Testis (tissue), 3 donors: ENCODE results near the gene RBM17. TPM values are rescaled to one million over a fixed set of nuclear protein-coding genes. Genes with fewer than 3 reads are reported as not detected.

ENCODE experiments used
- DNase-seq: peaks from one replicate; pipeline ENCODE4 v3.0.0-alpha.2; 2019
- H3K27ac ChIP-seq, 2 donors: fragments of 200-600 bp; sonication (generic); one replicate each; pipeline ENCODE4 v1.5.1; 2019
- H3K27me3 ChIP-seq: fragments of 200-600 bp; sonication (generic); one replicate; pipeline ENCODE4 v1.5.1; 2019
- H3K36me3 ChIP-seq: fragments of 200-600 bp; sonication (generic); one replicate; pipeline ENCODE4 v1.5.1; 2017; ENCODE audit warnings: low read depth; ENCODE audit errors: missing control alignments
- H3K4me1 ChIP-seq: fragments of 200-600 bp; sonication (generic); one replicate; pipeline ENCODE4 v1.5.1; 2019
- H3K4me3 ChIP-seq, 2 donors: fragments of 200-600 bp; sonication (generic); one replicate each; pipeline ENCODE4 v1.5.1; 2017 to 2019
- H3K9me3 ChIP-seq: fragments of 200-600 bp; sonication (generic); one replicate; pipeline ENCODE4 v1.5.1; 2017
- POLR2A ChIP-seq: fragments of 450-650 bp; IDR thresholded peaks from one replicate; pipeline ENCODE4 v1.6.1; 2017; ENCODE audit warnings: antibody characterized with exemption, mild to moderate bottlenecking, moderate library complexity
- WGBS, 2 donors: methylation state at CpG; one replicate each; pipeline ENCODE4 v1.1.5; 2018; 5-methylcytosine and 5-hydroxymethylcytosine counted together
- intact Hi-C: fragments of 100-400 bp; cut with DNase I; formaldehyde crosslinking; loops from one replicate; pipeline ENCODE4 v1.15.1; 2023; ENCODE audit warnings: low total_unique reads
- polyA plus RNA-seq: library from polyadenylated mRNA; stranded (reverse); fragments of 350-450 nt; fragmentation: Illumina TruSeq; extraction: RNeasy Lipid Tissue Mini Kit (QIAGEN cat#74804); gene quantifications from one replicate; pipeline ENCODE4 v1.2.3, GENCODE V29; 2014; ENCODE audit warnings: low read depth, low replicate concordance; ENCODE audit not compliant: insufficient read depth
- total RNA-seq, 2 donors: library from RNA; depleted of rRNA; stranded (reverse); fragments of >200 nt; gene quantifications; one replicate each; pipeline ENCODE4 v1.2.3, GENCODE V29; 2016
- TF ChIP-seq, protein P1 (sequence below), 3 experiments: fragments of 450-650 bp in 2 of 3; fragments of 200-600 bp in 1 of 3; sonication (generic) in 1 of 3; IDR thresholded peaks; one replicate each; pipeline ENCODE4 v1.5.1; 2016 to 2019; ENCODE audit warnings: antibody characterized with exemption in 3 of 3, mild to moderate bottlenecking in 2 of 3, moderate library complexity in 1 of 3

Gene RBM17
- total and polyA plus RNA-seq, 3 donors from 2014 or later: 114 to 145 (median 121) TPM

GRCh38 chr10:6056411-6057135 is 32.3 kb upstream of the RBM17 start:
- TF ChIP-seq POLR2A: no peak
- TF ChIP-seq, protein P1, sequence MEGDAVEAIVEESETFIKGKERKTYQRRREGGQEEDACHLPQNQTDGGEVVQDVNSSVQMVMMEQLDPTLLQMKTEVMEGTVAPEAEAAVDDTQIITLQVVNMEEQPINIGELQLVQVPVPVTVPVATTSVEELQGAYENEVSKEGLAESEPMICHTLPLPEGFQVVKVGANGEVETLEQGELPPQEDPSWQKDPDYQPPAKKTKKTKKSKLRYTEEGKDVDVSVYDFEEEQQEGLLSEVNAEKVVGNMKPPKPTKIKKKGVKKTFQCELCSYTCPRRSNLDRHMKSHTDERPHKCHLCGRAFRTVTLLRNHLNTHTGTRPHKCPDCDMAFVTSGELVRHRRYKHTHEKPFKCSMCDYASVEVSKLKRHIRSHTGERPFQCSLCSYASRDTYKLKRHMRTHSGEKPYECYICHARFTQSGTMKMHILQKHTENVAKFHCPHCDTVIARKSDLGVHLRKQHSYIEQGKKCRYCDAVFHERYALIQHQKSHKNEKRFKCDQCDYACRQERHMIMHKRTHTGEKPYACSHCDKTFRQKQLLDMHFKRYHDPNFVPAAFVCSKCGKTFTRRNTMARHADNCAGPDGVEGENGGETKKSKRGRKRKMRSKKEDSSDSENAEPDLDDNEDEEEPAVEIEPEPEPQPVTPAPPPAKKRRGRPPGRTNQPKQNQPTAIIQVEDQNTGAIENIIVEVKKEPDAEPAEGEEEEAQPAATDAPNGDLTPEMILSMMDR (IDR thresholded peaks at IDR 0.05): no peak
- DNase-seq: no peak
- intact Hi-C loops: no loop called here
- no peaks in the 10 kb centered on the region for H3K36me3 ChIP-seq
- H3K4me3 ChIP-seq: no peak overlapping the region
- no peaks in the 10 kb centered on the region for H3K9me3 ChIP-seq
- no peaks in the 10 kb centered on the region for H3K4me1 ChIP-seq
- 91 to 94% methylated on average over 5 of the region's 5 CpGs for WGBS, 2 donors
- H3K27me3 ChIP-seq: no peaks in the 10 kb centered on the region
- H3K27ac ChIP-seq: no peak overlapping the region

- no peak for DNase-seq
- H3K4me1 ChIP-seq: no peaks in the 10 kb centered on the region
- no peaks in the 10 kb centered on the region for H3K27me3 ChIP-seq
- no peak overlapping the region for H3K27ac ChIP-seq
- 94 to 97% methylated on average over 3 of the region's 3 CpGs for WGBS, 2 donors
- H3K36me3 ChIP-seq: no peaks in the 10 kb centered on the region
- TF ChIP-seq POLR2A: no peak
- TF ChIP-seq, protein P1 (IDR thresholded peaks at IDR 0.05): no peak
- intact Hi-C loops: no loop called here
- no peaks in the 10 kb centered on the region for H3K9me3 ChIP-seq
- H3K4me3 ChIP-seq: no peak overlapping the region
Observed at GRCh38 chr10:6058682-6059475, 30.0 kb upstream of the RBM17 start.

DNA sequence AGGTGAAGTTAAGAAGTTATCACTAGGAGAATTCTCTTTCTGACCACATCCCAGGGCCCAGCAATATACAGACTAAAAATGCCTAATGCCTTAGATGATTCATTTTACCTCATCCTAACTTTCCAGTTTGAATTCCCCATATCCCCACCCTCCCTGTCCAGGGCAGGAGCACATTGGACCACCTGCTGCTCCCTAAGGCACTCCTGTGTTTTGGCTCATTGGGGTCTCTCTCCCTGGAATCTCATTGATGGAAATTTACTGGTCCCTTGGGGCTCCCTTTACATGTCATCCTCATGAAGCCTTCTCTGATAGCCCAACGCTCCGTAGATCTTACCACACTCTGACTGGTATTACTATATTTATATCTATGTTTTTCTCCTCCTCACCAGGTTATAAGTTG is 29.3 kb upstream of the RBM17 start:
- H3K27me3 ChIP-seq: no peaks in the 10 kb centered on the region
- no peaks in the 10 kb centered on the region for H3K4me1 ChIP-seq
- 82 to 93% methylated on average over 2 of the region's 2 CpGs for WGBS, 2 donors
- no peak overlapping the region for H3K27ac ChIP-seq
- H3K36me3 ChIP-seq: no peaks in the 10 kb centered on the region
- H3K4me3 ChIP-seq: no peak overlapping the region
- no peak for DNase-seq
- intact Hi-C loops: no loop called here
- no peak for TF ChIP-seq POLR2A
- TF ChIP-seq, protein P1 (IDR thresholded peaks at IDR 0.05): no peak
- no peaks in the 10 kb centered on the region for H3K9me3 ChIP-seq

DNA sequence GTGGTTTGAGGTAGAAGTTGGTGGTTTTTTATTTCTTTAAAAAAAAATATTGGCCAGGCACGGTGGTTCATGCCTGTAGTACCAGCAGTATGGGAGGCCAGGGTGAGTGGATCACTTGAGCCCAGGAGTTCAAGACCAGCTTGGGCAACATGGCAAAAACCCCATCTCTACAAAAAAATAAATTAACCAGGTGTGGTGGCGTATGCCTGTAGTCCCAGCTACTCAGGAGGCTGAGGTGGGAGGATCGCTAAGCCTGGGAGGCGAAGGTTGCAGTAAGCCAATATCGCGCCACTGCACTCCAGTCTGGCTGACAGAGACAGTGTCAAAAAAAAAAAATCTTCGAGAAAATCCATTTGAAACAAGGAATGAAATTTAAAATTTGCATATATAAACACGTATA is 27.8 kb upstream of the RBM17 start:
- no peaks in the 10 kb centered on the region for H3K36me3 ChIP-seq

More for the DNA sequence above, 27.8 kb upstream of the RBM17 start:
- TF ChIP-seq, protein P1 (IDR thresholded peaks at IDR 0.05): no peak
- no peak for TF ChIP-seq POLR2A
- no peak for DNase-seq
- no peaks in the 10 kb centered on the region for H3K9me3 ChIP-seq
- no peak overlapping the region for H3K4me3 ChIP-seq
- WGBS, 2 donors: 91 to 94% methylated on average over 8 of the region's 8 CpGs
- H3K27me3 ChIP-seq: no peaks in the 10 kb centered on the region
- no peaks in the 10 kb centered on the region for H3K4me1 ChIP-seq
- no peak overlapping the region for H3K27ac ChIP-seq
- intact Hi-C loops: no loop called here
